Breast epithelium (tissue), 4 donors: ENCODE data around the gene LEPROT. TPM values are rescaled to one million over a fixed set of nuclear protein-coding genes. Genes with fewer than 3 reads are reported as not detected.
"Not testable (repeated sequence)": the region's sequence is repeated elsewhere in the genome, so short reads cannot be mapped to it uniquely, and the experiment has no call there.

Source experiments
- DNase-seq, 2 donors: peaks; one replicate each; pipeline ENCODE4 v3.0.0-alpha.2; 2019; ENCODE audit warnings: low spot score in 2 of 2
- H3K27ac ChIP-seq, 2 donors: fragments of 200-600 bp; sonication (generic) in 1 of 2; one replicate each; pipeline ENCODE4 v1.5.1; 2016 to 2019; ENCODE audit warnings: mild to moderate bottlenecking in 1 of 2
- H3K27me3 ChIP-seq, 2 donors: fragments of 200-600 bp; sonication (generic) in 1 of 2; one replicate each; pipeline versions ENCODE4 v1.5.1 to v1.6.0; 2017 to 2019; ENCODE audit warnings: control low read depth in 1 of 2, mild to moderate bottlenecking in 1 of 2
- H3K36me3 ChIP-seq: fragments of 200-600 bp; one replicate; pipeline ENCODE4 v1.5.1; 2019
- H3K4me1 ChIP-seq, 2 donors: fragments of 200-600 bp; sonication (generic); one replicate each; pipeline ENCODE4 v1.5.1; 2016 to 2019; ENCODE audit warnings: control low read depth in 1 of 2
- H3K4me3 ChIP-seq, 3 donors: fragments of 200-600 bp; sonication (generic); 1 replicate in 2 of 3; 2 replicates in 1 of 3; pipeline ENCODE4 v1.5.1; 2016 to 2019; ENCODE audit warnings: mild to moderate bottlenecking in 3 of 3, moderate library complexity in 2 of 3
- H3K9me3 ChIP-seq, 2 donors: fragments of 200-600 bp; sonication (generic) in 1 of 2; one replicate each; pipeline ENCODE4 v1.5.1; 2016 to 2019; ENCODE audit warnings: control low read depth in 1 of 2
- POLR2A ChIP-seq: fragments of 450-650 bp; IDR thresholded peaks from one replicate; pipeline ENCODE4 v1.6.1; 2016; ENCODE audit warnings: antibody characterized with exemption, mild to moderate bottlenecking, moderate library complexity
- POLR2AphosphoS5 ChIP-seq, 3 donors: sonication (generic); formaldehyde crosslinking; IDR thresholded peaks; one replicate each; pipeline ENCODE4 v1.6.1; 2017; ENCODE audit warnings: antibody characterized with exemption in 3 of 3
- intact Hi-C: fragments of 100-400 bp; cut with DNase I; formaldehyde crosslinking; loops from one replicate; pipeline ENCODE4 v1.15.1; 2023; ENCODE audit warnings: low total_unique reads
- total RNA-seq, 3 donors: library from RNA; depleted of rRNA; stranded (reverse); fragments of >200 nt; gene quantifications; one replicate each; pipeline ENCODE4 v1.1.0, GENCODE V29; 2016
- TF ChIP-seq, protein P1 (sequence below), 3 donors: fragments of 450-650 bp; IDR thresholded peaks; one replicate each; pipeline ENCODE4 v1.5.1; 2016 to 2017; ENCODE audit warnings: antibody characterized with exemption in 3 of 3, mild to moderate bottlenecking in 3 of 3, moderate library complexity in 3 of 3

Gene LEPROT
- total RNA-seq, 3 donors from 2014 or later, result 71.1 to 103 (median 75.5) TPM

- Histone ChIP-seq H3K27me3 (no peaks in the 10 kb centered on the region), H3K4me3 (no peak overlapping the region), H3K36me3 (no peaks in the 10 kb centered on the region), H3K9me3 (no peaks in the 10 kb centered on the region), H3K27ac (peak overlapping the region in 1 of 2 donors; percentile 11), H3K4me1 (no peaks in the 10 kb centered on the region)
- intact Hi-C loops, result no loop called here
- no peak for DNase-seq
- no peak for TF ChIP-seq POLR2AphosphoS5 (IDR thresholded peaks at IDR 0.05)
- TF ChIP-seq, protein P1, sequence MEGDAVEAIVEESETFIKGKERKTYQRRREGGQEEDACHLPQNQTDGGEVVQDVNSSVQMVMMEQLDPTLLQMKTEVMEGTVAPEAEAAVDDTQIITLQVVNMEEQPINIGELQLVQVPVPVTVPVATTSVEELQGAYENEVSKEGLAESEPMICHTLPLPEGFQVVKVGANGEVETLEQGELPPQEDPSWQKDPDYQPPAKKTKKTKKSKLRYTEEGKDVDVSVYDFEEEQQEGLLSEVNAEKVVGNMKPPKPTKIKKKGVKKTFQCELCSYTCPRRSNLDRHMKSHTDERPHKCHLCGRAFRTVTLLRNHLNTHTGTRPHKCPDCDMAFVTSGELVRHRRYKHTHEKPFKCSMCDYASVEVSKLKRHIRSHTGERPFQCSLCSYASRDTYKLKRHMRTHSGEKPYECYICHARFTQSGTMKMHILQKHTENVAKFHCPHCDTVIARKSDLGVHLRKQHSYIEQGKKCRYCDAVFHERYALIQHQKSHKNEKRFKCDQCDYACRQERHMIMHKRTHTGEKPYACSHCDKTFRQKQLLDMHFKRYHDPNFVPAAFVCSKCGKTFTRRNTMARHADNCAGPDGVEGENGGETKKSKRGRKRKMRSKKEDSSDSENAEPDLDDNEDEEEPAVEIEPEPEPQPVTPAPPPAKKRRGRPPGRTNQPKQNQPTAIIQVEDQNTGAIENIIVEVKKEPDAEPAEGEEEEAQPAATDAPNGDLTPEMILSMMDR (IDR thresholded peaks at IDR 0.05), result no peak
- no peak for TF ChIP-seq POLR2A
These were observed 38.4 kb downstream of the LEPROT start for GRCh38 chr1:65458730-65459396.

- Histone ChIP-seq H3K27me3 (no peaks in the 10 kb centered on the region), H3K4me1 (no peaks in the 10 kb centered on the region), H3K9me3 (no peaks in the 10 kb centered on the region), H3K36me3 (no peaks in the 10 kb centered on the region), H3K4me3 (no peak overlapping the region), H3K27ac (peak overlapping the region in 1 of 2 donors; percentile 11)
- no peak for DNase-seq
- TF ChIP-seq POLR2A, result no peak
- TF ChIP-seq, protein P1 (IDR thresholded peaks at IDR 0.05), result peak in 2 of 3 donors; percentile 18 to 25
- intact Hi-C loops, result no loop called here
These were observed 38.9 kb downstream of the LEPROT start for GRCh38 chr1:65459397-65459768.

- H3K27ac ChIP-seq, intact Hi-C loops, H3K4me3 ChIP-seq, DNase-seq, H3K27me3 ChIP-seq, H3K36me3 ChIP-seq, H3K9me3 ChIP-seq, H3K4me1 ChIP-seq: not testable (repeated sequence)
These were observed 45.4 kb downstream of the LEPROT start for GRCh38 chr1:65465837-65466236.

DNA sequence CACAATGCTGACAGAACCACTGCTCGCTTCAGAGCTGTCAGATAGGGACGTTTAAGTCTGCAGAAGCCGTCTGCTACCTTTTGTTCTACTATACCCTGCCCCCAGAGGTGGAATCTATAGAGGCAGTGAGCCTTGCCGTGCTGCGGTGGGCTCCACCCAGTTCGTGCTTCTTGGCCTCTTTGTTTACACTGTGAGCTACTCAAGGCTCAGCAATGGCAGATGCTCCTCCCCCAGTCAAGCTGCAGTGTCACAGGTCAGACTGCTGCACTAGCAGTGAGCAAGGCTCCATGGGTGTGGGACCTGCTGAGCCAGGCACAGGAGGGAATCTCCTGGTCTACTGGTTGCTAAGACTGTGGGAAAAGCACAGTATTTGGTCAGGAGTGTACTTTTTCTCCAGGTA lies 47.1 kb downstream of the LEPROT start:
- TF ChIP-seq, protein P1 (IDR thresholded peaks at IDR 0.05), result no peak
- TF ChIP-seq POLR2AphosphoS5 (IDR thresholded peaks at IDR 0.05), result no peak
- TF ChIP-seq POLR2A, result no peak
- intact Hi-C loops, result no loop called here
- Histone ChIP-seq H3K36me3 (no peaks in the 10 kb centered on the region), H3K27ac (no peak overlapping the region), H3K9me3 (no peaks in the 10 kb centered on the region), H3K4me1 (no peaks in the 10 kb centered on the region), H3K27me3 (no peaks in the 10 kb centered on the region), H3K4me3 (no peak overlapping the region)
- DNase-seq, result no peak

- TF ChIP-seq, protein P1 (IDR thresholded peaks at IDR 0.05), result no peak
- TF ChIP-seq POLR2A (no peak), POLR2AphosphoS5 (IDR thresholded peaks at IDR 0.05) (no peak)
- Histone ChIP-seq H3K27me3 (no peaks in the 10 kb centered on the region), H3K4me3 (no peak overlapping the region), H3K9me3 (no peaks in the 10 kb centered on the region), H3K27ac (peak overlapping the region in 1 of 2 donors; percentile 59), H3K36me3 (no peaks in the 10 kb centered on the region), H3K4me1 (no peaks in the 10 kb centered on the region)
- no peak for DNase-seq
- intact Hi-C loops, result no loop called here
These were observed 48.8 kb downstream of the LEPROT start for GRCh38 chr1:65469126-65469888.
